ENCODE measurements around the gene CTF1.
"Not testable (repeated sequence)": the region's sequence is repeated elsewhere in the genome, so short reads cannot be mapped to it uniquely, and the experiment has no call there.

Gene CTF1

DNA sequence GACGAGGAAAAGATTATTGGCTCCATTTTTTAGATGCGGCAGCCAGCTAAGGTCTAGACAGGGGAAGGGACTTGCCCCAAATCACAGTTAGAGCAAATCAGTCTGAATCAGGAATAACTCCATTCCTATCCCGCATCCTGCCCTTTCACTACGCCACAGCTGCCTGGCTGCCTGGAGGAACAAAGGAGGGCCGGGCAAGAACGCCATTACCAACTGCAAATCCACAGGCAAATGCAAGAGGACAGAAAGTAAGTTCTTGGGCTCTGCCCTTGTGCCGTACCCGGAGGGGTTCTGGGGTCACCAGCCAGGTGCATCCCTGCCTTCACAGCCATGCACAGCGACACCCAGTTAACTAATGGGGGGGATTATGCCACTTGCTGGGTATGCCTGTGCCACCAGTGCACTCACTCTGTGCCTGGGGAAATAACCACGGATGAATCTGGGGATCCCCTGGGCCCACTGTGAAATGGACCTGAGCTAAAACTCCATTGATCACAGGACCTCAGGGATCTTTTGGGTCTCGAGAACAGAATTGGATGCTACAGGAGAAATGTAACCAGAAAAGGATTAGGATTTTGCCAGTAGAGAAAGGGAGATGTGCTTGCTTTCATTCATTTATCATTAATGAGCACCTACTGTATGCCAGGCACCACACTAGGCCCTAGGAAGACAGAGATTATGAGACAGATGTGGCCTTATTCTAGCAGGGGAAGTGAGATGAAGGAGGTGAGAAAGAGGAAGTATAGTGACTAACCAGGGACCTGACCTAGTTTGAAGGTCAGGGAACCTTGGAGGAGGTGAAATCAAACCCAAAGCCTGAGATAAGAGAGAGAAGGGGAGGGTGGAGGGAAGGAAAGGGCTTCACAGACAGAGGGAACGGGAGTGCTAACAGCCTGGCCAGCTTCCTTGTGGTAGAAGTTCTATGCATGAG, 20.3 kb upstream of the CTF1 start:
- no peak for TF ChIP-seq ZNF274 (IDR thresholded peaks at IDR 0.05; ENCODE audit: low read depth, low read length)
- H3K4me3 ChIP-seq (ENCODE audit: low read length), result peak overlapping the region; percentile 87

DNA sequence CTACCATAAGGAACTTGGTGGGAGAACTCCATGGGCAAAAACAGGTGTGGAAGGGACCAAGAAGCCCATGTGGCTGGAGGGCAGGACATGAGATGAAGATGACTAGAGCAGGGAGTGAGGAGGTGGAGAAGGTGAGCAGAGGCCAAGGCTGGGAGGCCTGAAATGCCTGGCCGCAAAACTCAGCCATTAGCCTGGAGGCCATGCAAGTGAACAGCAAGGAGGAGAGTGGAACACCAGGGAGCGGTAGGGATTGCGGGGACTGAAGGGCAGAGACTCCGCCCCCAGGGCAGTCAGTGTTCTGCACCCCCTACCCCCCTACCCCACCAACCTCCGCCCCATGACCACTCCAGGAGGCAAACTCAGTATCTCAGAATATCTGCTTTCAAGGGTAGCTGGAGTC, 19.5 kb upstream of the CTF1 start:
- H3K4me3 ChIP-seq (ENCODE audit: low read length), result peak overlapping the region; percentile 87; the same call in 1 of the 2 replicates
- no peak for TF ChIP-seq ZNF274 (IDR thresholded peaks at IDR 0.05; ENCODE audit: low read depth, low read length)

DNA sequence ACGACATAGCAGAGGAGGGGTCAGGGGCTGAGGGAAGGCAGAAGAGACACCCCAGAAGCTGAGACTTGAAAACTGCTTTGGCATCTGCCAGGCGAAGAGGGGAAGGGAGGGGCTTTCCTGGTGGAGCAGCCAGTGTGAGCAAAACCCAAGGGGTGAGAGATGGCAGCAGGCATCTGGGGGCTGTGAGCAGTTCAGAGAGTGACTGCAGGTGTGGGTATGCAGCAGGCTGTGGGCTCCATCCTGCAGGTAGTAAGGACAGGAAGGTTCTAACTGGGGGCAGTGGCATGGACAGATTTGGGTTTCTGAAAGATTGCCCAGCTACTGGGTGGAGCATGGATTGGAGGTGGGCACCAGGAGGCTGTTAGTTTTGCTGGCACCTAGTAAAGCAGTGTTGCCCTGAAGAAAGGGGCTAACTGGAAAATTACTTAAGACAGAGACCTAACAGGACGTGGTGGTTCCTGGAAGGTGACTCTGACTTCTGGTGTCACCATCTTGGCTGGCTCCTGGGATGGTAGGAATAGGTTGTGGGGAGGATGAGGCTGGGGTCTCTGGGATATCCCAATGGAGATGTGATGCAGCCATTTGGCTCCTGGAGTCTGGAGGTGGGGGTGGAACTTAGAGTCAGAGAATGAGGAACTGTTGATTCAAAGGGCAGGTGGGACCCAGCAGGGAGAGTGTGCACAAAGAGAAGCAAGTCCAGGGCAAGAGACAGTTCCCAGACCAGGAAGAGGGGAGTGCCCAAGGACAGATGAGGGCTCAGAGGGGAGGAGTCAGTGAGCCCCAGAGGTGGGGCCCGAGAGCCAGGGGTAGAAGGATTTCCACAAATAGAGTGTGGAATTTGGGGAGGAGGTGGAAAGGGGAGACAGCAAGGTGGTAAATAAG, 13.7 kb upstream of the CTF1 start:
- TF ChIP-seq ZNF274 (IDR thresholded peaks at IDR 0.05; ENCODE audit: low read depth, low read length), result no peak
- H3K4me3 ChIP-seq (ENCODE audit: low read length), result no peak overlapping the region

DNA sequence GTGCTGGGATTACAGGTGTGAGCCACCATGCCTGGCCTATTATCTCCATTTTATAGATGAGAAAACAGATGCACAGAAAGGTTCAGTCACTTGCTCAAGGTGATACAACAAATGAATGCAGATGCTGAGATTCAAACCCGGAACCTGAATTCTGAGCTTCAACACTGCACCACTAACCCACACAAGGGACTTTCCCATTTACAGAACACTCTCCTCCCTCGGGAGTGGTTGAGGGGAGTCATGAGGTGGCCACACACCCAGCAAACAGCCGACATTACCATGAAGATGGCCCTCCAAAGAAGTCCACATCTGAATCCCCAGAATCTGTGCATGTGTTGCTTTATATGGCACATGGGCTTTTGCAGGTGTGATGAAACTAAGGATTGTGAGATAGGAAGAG, 11.7 kb upstream of the CTF1 start:
- H3K4me3 ChIP-seq (ENCODE audit: low read length), result no peak overlapping the region
- no peak for TF ChIP-seq ZNF274 (IDR thresholded peaks at IDR 0.05; ENCODE audit: low read depth, low read length)

DNA sequence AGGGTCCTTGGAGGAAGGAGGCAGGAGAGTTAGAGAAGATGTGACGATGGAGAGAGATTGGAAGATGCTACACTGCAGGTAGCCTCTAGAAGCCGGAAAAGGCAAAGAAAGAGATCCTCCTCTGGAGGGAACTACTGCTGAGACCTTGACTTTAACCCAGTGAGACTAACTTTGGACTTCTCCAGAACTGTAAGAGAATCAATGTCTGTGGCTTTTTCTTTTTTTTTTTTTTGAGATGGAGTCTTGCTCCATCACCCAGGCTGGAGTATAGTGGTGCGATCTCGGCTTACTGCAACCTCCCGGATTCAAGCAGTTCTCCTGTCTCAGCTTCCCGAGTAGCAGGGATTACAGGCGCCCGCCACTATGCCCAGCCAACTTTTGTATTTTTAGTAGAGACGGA, 11.2 kb upstream of the CTF1 start:
- no peak overlapping the region for H3K4me3 ChIP-seq (ENCODE audit: low read length)
- no peak for TF ChIP-seq ZNF274 (IDR thresholded peaks at IDR 0.05; ENCODE audit: low read depth, low read length)

DNA sequence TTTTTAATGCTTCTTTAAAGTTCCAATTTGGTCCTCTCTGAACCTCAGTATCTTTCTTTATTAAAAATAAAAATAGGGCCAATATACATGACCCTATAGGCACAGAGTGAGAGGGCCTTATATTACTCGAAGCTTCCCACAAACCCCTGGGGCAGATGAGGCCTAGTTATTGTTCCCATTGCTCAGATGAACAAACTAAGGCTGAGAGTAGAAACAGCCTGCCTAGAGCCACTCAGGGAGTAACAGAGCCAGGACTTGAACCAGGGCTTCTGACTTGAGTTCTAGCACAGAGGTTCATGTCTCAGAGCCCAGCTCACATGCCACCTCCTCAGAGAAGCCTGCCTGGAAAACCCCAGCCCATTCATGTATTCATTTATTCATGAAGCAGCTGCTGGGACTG, 10.3 kb upstream of the CTF1 start:
- H3K4me3 ChIP-seq (ENCODE audit: low read length), result no peak overlapping the region
- no peak for TF ChIP-seq ZNF274 (IDR thresholded peaks at IDR 0.05; ENCODE audit: low read depth, low read length)

DNA sequence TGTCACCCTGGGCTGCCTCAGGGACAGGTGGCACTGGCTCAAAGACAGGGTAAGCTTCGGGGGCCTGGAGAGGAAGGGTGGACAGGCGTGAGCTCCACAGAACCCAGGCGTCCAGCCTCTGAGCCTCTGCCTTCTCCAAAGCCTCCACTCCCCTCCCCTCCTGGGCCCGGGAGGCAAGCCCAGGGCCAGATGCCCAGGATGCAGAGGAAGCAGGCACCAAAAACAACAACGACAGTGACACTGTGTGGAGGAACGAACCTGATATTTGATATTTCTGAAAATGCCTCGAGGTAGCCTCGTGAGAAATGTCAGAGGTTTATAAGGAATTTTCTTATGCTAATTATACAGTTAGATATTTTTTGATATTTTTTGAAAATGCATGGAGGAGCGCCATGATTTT, 8.5 kb upstream of the CTF1 start:
- TF ChIP-seq ZNF274 (IDR thresholded peaks at IDR 0.05; ENCODE audit: low read depth, low read length), result no peak
- no peak overlapping the region for H3K4me3 ChIP-seq (ENCODE audit: low read length)

DNA sequence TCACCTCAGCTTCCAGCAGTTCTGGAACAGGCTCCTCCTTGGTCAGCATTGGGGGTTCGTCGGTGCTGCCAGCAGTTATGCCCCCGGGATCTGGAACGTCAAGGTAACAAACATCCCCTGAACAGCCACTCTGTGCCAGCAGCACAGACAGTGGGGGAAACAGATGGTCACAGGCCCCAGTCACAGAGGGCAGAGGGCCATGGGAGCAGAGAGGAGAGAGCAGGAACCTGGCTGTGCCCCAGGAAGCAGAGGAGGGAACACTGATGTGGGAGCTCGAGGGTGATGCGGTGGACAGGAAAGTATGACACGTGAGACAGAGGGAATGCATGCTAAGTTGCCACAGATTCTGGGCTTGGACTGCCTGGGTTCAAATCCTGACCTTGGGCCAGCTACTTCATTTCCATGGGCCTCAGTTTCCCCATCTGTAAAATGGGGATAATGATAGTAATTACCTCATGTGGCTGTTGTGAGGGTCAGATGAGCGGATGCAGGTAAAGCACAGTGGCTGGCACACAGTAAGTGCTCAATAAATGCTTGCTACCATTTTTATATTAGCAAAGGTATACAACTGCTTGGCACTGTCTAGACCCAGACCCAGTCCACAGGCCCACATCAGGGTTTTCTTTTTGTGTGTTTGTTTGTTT, 7.4 kb upstream of the CTF1 start:
- no peak for TF ChIP-seq ZNF274 (IDR thresholded peaks at IDR 0.05; ENCODE audit: low read depth, low read length)
- H3K4me3 ChIP-seq (ENCODE audit: low read length), result no peak overlapping the region

DNA sequence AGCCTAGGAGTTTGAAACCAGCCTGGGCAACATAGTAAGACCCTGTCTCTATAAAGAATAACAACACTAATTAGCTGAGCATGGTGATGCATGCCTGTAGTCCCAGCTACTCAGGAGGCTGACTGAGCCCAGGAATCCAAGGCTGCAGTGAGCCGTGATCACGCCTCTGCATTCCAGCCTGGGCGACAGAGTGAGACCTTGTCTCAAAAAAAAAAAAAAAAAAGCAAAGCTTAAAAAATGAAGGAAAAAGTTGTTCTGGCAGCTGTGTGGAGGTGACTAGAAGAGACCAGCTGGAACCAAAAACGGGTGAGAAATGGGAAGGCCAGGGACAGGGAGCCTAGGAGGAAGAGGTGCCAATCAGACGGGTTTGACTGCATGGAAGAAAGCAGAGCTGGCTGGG, 6.7 kb upstream of the CTF1 start:
- TF ChIP-seq ZNF274 (IDR thresholded peaks at IDR 0.05; ENCODE audit: low read depth, low read length), result no peak

DNA sequence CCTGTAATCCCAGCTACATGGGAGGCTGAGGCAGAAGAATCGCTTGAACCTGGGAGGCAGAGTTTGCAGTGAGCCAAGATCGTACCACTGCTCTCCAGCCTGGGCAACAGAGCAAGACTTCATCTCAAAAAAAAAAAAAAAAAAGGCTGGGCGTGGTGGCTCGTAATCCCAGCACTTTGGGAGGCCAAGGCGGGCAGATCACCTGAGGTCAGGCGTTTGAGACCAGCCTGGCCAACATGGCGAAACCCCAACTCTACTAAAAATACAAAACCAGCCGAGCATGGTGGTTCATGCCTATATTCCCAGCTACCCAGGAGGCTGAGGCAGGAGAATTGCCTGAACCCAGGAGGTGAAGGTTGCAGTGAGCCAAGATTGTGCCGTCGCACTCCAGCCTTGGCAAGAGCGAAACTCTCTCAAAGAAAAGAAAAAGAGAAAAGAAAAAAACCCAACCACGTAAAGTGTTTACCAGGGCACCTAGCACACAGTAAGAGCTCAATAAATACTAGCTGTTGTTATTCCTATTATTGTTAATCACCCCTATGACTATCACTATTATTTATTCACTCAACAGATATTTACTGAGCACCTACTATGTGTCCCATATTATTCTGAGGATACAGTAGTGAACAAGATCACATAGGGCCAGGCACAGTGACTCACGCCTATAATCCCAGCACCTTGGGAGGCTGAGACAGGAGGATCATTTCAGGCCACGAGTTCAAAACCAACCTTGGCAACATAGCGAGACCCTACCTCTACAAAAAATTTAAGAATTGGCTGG, 5.2 kb upstream of the CTF1 start:
- not testable (repeated sequence) for H3K4me3 ChIP-seq (ENCODE audit: low read length)

More for the DNA sequence above, 6.7 kb upstream of the CTF1 start:
- H3K4me3 ChIP-seq (ENCODE audit: low read length), result no peak overlapping the region

DNA sequence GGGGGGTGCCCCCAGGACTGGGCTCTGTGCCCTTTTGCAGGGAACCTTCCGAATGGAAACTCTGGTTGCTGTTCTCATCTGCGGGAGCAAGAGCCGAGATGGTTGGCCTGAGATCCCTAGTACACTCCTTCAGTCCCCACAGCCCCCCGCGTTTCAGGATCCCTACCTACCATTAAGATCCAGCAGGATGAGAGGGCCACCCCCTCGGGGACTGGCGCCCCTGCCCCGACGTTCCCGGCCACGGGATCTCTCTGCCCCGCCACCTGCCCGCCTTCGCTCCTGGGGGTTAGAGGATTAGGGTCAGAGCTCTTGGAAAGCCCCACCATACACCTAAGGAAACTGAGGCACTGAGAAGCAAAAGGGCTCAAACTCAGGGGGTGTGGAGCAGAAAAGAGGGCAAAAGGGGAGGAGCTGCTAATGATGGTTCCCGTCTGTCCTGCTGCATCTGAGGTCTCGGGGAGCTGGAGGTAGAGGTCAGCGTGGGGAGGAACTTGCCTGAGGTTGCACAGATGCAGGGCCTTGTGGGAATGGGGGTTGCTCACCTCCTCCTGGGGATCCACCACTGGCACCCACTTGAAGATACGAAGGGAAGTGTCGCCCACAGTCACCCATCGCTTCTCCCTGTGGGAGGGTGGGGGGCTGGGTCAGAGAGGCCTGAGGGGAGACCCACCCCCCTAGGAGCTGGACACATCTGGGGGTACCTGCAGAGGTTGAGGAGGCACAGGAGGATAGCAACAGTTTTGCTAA, 3.6 kb upstream of the CTF1 start:
- H3K4me3 ChIP-seq (ENCODE audit: low read length), result peak overlapping the region; percentile 69; the same call in 1 of the 2 replicates
- no peak for TF ChIP-seq ZNF274 (IDR thresholded peaks at IDR 0.05; ENCODE audit: low read depth, low read length)

DNA sequence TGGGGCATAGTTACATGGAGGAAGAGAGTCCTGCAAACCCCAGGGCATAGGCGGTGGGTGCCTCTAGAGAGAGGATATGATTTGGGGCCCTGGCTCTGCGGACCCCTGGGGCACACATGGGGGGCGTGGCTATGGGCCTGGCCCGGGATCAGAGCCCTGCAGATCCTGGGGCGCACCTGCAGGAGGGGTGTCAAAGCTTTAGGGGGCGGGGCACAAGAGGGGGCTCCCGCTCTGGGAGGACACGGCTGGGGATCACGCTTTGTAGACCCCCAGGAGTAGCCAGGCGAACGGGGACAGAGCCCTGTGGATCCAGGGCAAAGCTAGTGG, 3.0 kb upstream of the CTF1 start:
- peak overlapping the region; percentile 69 for H3K4me3 ChIP-seq (ENCODE audit: low read length)
- no peak for TF ChIP-seq ZNF274 (IDR thresholded peaks at IDR 0.05; ENCODE audit: low read depth, low read length)
